Subcutaneous adipose tissue (tissue), 4 donors: ENCODE data around the gene ERF. TPM values are rescaled to one million over a fixed set of nuclear protein-coding genes. Genes with fewer than 3 reads are reported as not detected.

Source experiments
- CTCF ChIP-seq: fragments of 450-650 bp; IDR thresholded peaks from one replicate; pipeline ENCODE4 v1.5.1; 2016; ENCODE audit warnings: low read depth, mild to moderate bottlenecking, control low read depth, antibody characterized with exemption, moderate library complexity
- total RNA-seq, 4 donors: library from RNA; depleted of rRNA; stranded (reverse); fragments of >200 nt; gene quantifications; one replicate each; pipeline ENCODE4 v1.1.0, GENCODE V29; 2016

ERF gene
- total RNA-seq, 4 donors from 2014 or later = 9.9 to 19.4 (median 14.0) TPM

DNA sequence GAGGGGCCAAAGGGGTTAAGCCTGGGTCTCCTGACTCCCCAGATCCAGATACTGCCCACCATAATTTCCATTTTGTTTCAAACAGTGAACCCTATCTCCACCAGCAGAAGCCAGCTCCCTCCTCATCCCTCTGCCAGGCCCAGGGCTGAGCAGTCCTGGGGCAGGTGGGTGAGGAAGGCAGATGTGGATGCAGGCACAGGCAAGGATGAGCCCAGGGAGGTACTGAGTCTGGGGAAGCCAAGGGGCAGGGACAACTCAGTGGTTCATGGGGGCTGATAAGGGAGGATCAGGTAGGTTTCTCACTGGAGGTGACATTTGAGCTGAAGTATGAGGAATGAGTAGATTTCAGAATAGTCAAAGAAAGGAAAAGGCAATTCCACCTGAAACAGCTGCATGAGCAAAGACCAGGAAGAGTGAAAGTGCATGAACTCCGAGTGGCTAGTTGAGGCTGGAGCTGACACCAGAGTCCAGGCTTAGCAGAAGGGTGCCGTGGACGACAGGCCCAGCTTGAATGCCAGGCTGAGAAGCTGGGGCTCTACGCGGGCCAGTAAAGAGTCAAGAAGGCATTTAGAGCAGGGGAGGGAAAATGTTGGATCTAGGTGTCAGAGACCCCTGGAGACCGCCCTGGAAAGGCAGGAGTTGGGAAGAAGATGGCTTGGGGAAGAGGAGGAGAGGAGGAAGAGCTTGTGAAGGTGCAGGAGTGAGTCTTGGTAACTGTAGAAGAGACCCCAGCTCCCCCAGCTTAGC is 24.4 kb upstream of the ERF start:
- no peak for TF ChIP-seq CTCF

GRCh38 chr19:42278452-42279154 is 23.7 kb upstream of the ERF start:
- no peak for TF ChIP-seq CTCF

GRCh38 chr19:42277821-42278451 is 23.0 kb upstream of the ERF start:
- no peak for TF ChIP-seq CTCF

- TF ChIP-seq CTCF = no peak
These were observed 21.9 kb upstream of the ERF start for GRCh38 chr19:42276821-42277220.

- no peak for TF ChIP-seq CTCF
These were observed 21.4 kb upstream of the ERF start for GRCh38 chr19:42276284-42276683.

DNA sequence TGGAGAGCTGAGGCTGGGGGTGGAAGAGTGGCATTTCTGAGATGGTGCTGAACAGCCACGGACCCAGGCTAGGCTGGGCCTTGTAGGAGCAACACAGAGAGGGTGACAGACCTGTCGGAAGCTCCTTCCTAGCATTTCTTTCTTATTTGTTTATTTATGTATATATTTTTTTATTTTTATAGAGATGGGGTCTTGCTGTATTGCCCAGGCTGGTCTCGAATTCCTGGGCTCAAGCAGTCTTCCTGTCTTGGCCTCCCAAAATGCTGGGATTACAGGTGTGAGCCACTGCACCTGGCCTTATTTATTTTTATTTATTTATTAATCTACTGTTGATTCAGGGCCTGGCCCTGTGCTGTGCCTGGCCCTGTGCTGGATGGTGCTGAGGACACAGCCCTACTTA is 20.6 kb upstream of the ERF start:
- no peak for TF ChIP-seq CTCF

DNA sequence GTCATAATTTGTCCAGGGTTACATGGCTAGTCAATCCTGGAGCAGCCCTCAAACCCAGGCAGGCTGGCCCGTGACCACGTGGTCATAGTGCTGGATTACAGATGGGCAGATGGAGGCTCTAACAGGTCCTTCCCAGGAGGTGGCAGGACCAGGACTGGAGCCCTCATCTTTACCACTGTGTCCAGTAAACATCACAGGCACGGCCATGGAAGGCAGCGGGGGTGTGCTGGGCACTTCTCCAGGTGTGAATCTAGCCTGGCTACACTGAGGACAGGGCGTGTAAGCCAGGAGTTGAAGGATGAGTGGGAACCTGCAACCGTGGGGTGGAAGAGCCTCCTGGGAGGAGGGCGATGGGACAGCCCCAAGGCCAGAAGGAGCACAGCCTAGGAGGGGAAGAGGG is 20.2 kb upstream of the ERF start:
- no peak for TF ChIP-seq CTCF
